ENCODE measurements around the gene DCDC1. TPM values are rescaled to one million over a fixed set of nuclear protein-coding genes. Genes with fewer than 3 reads are reported as not detected.

DCDC1 gene, protein sequence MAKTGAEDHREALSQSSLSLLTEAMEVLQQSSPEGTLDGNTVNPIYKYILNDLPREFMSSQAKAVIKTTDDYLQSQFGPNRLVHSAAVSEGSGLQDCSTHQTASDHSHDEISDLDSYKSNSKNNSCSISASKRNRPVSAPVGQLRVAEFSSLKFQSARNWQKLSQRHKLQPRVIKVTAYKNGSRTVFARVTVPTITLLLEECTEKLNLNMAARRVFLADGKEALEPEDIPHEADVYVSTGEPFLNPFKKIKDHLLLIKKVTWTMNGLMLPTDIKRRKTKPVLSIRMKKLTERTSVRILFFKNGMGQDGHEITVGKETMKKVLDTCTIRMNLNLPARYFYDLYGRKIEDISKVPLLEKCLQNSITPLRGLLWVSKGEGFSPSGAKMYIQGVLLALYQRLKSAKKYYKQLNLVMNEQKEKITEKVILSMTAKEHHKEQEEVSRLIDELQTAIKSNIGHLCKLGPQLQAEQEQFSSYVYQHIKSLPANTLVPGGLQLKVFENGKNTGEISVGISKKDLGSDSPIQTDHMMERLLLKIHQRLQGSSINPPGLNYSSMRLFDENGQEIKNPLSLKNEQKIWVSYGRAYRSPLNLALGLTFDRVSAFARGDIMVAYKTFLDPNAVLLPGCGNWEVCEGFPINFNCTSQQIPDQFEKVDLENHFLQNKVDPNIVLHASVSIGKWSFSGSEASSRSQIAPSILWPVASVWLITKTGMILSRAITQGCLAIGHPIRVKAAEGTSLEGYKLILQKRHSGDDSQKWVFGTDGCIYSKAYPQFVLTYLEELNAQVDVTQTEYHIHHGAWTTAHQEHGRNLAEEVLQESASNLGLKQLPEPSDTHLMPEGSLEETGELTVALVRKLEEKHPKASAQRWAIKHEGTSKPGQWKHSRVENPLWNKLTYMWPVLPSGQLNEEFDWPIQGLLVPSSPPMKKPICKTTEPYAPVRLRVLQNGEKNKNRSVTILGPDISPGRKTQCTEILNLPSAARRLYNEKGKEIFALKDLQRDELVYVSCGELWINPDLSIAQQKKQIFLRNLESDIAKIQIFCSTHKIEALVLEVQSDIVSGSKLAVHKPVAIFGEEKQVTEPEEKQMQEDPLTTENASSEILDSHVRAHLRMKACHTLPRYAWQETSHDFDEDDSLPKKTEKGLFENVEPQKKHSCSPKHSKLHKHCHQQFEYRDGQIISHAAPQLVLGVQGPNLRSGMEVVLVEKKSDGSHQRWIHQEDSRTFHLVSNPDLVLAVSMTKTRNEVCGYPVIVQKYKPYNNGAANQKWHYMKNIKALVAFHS (N-terminal part only)
- under 0.01 TPM in 2 replicates for total RNA-seq

DNA sequence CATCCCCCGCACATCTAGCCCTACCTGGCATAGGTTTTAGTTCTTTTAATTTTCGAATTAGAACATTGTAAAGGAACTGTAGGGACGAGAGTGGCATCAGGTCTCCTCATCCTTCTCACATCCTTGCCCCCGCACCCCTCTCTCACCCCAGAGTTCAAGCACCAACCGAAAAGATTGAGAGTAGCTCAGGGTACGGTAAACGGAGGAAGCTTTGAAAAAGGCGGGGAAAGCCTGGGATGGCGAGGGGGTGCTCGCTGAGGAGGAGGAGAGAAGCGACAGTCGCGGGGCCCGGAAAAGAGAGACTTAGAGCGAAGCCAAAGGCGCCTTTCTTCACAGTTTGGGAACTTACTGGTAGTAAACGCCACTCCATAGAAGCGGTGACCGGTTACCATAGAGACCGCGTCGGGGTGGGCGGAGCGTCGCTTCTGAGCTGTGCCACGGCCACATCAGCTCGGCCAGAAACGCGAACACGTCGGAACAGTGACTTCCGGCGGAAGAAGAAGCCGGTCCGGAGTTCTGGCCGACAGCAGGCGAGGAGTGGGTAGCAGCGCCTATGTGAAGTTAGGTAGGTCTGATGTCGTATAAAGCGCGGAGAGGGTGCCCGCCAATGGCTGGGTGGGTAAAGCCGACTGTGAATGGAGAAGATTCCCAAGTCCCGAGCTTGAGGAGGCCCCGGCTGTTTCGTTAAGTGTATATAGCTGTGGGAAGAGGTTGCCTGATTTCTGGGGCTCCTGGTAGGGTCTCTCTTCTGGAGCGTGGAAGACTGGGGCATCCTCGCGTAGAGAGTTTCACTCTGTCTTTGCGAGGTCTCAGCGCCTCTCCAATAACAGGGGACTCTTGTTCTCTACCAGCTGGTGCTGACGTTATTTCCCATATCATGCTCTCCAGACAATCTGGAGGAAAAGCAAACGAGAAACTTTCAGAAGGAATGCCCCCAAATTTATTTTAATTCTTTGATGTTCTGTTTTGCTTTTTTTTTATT lies at the start of gene DCDC1, which contains the start of gene DNAJC24:
DCDC1 (minus strand) TSS at position 392 of the 982 bp plus-strand sequence. CDS start 41,459 bp downstream, outside the sequence.
DNAJC24 (plus strand) TSS at position 513 of the 982 bp plus-strand sequence. CDS start 889 bp downstream, outside the sequence.
- peak; percentile 88 to 94 for DNase-seq (ENCODE audit: low read depth in 2 of 2)

DNA sequence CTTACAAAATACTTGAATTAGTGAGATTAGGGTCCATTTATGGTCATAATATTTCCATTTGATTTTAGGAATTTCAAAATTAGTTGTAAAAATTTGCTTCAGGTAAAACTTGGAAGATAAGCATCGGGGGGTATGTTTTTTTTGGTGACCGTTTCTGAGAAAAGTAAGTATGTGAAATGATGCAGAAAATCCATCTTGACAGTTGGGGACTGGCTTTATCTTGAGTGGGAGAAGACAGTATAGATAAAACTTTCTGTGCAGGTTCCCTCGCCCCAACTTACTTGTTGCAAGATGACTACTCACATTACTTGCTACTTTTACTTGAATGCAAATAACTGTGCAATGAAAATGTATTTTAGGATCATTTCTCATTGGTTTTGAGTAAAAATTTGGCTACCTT lies 49.6 kb upstream of the DCDC1 start:
- no peak for DNase-seq (ENCODE audit: low read depth in 2 of 2)

DNA sequence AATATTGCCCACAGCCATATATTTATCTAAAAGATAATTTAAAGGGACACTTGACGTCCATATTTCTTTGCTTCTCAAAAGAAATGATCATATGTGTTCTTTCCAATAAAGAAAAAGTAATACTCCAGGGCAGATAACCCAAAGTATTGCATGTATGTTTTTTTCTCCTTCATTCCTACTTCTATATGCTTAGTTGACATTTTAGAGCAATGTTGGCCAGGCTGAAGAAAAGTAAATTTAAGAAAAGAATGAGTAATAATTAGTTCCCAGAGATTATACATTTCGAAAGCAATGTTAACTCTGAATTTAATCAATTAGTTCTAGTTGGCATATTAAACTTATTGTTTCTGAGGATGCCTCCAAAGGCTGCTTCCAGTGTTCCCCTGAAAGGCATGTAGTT lies 48.3 kb upstream of the DCDC1 start:
- no peak for DNase-seq (ENCODE audit: low read depth in 2 of 2)

DNA sequence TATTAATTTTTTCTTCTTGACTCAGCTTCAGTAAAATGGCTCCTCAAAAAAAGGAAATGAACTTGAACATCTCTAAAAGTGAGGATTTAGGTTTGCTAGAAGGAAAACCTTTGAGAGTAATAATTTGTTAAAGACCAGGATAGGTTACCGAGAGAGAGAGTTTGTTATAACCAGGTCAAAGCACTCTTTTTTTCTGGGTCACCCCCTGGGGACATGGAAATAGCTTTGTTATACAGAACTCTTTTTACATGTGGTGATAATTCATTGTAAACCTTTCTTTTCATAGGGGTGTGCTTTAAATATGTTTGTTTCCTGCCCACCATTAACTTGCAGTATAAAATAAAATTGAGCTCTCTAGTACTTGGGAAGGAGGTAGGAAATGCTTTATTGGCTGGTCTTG lies 47.8 kb upstream of the DCDC1 start:
- no peak for DNase-seq (ENCODE audit: low read depth in 2 of 2)

DNA sequence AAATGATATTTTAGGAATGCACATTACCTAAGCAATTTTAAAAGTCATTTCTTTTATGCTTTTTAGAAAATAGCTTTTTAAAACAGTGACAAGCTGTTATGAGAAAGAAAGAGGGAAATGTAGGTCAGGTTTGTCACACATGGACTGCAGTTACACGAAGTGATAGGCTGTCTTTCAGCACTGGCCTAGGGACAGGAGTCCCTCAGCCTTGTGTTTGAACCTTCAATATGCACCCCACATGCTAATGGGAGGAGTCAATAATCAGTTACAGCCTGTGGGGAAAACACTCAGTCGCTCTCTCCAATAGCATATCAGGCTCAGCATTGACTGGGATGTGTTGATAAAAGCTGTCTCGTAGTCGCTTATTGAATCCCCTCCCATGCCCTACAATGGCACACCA lies 45.9 kb upstream of the DCDC1 start:
- DNase-seq (ENCODE audit: low read depth in 2 of 2) = no peak

DNA sequence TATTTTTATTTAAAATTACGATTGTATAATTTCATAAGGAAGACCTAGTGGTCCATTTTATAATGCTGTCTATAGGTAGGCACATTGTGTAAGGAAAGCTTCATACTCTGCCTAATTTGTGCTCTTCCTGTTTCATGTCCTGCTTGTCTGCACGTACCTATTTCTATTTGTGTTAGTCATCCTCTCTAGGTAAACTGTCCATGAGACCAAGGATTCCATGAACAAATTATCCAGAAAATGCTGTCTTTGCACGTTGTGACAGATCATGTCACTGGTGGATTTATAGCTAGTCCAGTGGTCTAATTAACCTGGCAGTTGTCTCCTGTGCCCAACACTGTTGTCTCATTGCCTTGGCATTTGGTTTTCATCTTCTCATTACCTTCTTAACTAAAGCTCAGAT lies 44.8 kb upstream of the DCDC1 start:
- no peak for DNase-seq (ENCODE audit: low read depth in 2 of 2)

DNA sequence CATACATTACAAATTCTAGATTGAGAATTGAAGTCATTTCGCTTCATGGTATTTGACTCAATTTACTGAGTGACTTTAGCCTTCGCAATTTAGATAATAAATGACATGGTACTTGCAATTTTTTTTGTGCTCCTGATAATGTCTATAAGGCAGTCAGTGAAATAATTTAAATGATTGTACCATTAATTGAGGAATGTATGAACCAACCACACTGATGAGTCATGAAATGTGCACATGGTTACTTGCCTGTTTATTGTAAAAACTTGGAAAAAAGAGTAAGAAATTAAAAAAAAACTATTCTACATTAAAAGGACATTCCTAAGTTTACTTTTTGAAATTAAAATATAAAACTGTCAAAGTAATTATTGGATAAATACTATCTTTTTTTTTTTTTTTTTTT lies 43.4 kb upstream of the DCDC1 start:
- no peak for DNase-seq (ENCODE audit: low read depth in 2 of 2)

DNA sequence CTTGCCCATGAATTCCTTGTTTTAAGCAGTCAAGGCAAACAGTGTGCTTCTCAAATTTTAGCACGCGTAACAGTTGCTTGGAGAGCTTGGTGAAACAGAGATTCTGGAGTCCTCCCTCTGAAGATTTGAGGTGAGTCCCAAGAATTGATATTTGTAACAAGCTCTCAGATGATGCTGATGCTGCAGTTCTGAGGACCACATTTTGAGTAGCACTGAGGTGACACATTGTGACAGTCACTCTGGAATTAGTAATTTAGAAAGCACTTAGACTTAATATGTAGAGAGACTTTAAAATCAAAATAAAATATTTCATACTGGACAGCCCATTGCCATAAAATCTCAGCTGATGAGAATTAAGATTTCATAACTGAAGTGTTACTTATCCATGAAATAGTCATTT lies 38.7 kb upstream of the DCDC1 start:
- DNase-seq (ENCODE audit: low read depth in 2 of 2) = no peak

DNA sequence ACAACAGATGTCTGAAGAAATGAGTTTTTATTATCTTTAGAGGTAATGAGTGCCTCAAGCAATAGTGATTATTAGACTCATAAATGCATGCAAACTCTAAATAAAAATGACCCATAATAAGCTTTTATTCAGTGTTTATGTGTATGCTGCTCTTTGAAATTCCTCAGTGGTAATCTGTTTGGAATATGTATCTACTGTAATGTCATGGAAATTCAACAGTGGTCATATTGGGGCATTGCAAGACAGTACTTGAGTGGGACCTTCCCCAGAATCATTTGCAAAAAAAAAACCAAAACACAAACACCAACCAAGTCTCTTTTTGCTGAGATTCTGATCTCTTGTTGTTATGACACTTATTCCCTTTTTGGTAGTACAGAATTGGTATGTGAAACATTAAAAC lies 35.1 kb upstream of the DCDC1 start:
- DNase-seq (ENCODE audit: low read depth in 2 of 2) = no peak

DNA sequence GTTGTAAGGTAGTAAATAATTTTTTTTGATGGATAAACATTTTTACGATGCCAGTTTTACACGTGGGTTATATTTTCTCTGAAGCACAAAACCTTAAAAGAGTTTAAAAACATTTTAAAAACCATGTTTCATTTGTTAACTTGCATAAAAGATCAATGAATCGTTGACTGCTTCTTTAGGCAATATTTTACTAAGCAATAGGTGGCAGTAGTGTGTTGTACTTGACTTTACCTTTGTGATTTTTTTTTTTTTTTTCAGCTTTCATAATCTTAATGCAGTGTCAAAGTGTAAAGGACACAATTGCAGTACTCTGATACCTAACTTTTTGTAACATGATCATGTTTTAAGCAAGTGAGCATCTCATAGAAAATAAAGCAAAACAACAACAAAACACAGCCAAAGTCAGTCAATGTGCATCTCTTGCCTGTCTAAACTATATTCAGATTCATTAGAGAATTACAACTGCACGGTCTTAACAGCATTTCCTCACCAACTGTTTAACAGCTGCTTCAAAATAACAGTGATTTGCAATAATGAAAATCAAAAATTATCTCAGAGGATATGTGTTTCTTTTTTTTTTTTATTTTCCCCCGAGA lies 27.8 kb upstream of the DCDC1 start:
- DNase-seq (ENCODE audit: low read depth in 2 of 2) = peak; percentile 16 to 24

DNA sequence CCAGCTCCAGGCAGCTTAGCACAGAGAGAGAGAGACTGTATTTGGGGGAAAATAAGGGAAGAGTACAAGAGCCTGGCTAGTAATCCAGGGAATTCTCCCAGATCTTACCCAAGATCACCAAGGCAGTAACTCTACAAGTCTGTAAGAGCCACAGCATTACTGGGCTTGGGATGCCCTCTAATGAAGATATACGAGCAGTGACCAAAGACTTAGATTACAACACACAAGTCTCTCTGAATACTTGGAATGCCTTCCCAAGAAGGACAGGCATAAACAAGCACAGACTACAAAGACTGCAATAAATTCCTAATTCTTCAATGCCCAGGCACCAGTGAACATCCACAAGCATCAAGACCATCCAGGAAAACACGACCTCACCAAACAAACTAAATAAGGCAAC lies 17.8 kb upstream of the DCDC1 start:
- no peak for DNase-seq (ENCODE audit: low read depth in 2 of 2)

DNA sequence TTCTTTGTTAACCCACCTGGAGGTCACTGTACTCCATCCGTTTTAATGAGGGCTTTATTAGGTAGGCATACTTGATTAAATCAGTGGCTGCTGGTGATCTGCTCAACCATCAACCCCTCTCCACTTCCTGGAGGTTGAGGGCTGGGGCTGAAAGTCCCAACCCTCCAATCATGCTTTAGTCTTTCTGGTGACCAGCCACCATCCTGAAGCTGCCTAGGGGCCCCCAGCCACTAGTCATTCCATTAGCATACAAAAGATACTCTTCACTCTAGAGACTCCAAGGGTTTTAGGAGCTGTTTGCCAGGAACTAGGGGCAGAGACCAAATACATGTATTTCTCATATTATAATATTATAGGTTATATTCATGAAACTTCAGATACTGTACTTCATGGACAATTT lies 13.6 kb upstream of the DCDC1 start:
- no peak for DNase-seq (ENCODE audit: low read depth in 2 of 2)

DNA sequence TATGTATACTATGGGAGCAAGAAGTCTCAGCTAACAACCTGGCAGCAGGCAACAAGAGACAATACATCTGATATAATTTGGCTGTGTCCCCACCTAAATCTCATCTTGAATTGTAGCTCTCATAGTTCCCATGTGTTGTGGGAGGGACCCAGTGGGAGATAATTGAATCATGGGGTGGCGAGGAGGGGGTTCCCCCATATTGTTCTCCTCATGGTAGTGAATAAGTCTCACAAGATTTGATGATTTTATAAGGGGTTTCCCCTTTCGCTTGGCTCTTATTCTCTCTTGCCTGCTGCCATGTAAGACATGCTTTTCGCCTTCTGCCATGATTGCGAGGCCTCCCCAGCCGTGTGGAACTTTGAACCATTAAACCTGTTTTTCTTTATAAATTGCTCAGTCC lies 6.3 kb upstream of the DCDC1 start:
- no peak for DNase-seq (ENCODE audit: low read depth in 2 of 2)

DNA sequence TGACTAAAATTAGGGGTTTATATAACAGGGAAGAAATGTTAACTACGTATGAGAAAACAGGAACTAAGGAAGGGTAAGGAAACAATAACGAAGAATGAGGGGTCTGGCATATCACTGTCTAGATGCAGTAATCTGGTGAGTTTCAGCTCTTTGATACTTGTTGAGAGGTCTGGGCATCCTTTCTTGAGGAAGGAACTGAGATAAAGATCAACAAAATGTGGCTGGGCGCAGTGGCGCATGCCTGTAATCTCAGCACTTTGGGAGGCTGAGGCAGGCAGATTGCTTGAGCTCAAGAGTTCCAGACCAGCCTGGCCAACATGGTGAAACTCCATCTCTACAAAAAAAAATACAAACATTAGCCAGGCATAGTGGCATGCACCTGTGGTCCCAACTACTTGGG lies 2.7 kb downstream of the DCDC1 start:
- no peak for DNase-seq (ENCODE audit: low read depth in 2 of 2)

DNA sequence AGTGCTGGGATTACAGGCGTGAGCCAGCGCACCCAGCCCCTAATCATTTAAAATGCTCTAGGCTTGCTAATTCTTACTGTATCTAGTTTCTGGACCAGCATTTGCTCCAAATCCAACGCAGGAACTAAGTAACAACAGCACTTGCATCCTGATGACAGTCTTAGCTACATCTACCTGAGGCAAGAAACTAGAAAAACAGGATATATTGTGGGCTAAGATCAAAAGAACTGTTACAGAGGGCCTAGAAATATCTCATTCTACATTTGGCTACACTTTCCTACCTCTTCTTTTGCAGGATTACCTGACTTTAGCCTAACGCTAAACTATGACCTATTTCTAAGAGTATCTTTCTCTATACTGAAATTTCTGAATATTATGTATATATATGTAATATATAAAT lies 7.8 kb downstream of the DCDC1 start:
- no peak for DNase-seq (ENCODE audit: low read depth in 2 of 2)

DNA sequence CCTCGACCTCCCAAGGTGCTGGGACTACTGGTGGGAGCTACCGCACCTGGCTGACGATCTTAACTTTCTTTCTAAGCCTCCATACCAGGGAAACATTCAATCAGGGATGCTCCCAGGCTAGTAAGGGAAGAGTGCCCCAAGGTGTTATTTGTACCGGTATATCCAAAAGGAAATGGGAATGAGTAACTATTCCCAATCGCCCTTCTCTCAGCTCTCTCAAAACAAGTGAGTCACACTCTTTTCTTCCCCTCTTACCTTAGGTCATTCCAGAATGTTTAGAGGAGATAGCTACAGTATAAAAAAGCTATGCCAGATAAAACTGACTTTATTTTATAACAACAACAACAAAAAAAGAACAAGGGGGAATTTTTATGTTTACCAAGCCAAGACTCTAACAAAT lies 13.7 kb downstream of the DCDC1 start:
- peak in 1 of 2 donors; percentile 4 for DNase-seq (ENCODE audit: low read depth in 2 of 2)

DNA sequence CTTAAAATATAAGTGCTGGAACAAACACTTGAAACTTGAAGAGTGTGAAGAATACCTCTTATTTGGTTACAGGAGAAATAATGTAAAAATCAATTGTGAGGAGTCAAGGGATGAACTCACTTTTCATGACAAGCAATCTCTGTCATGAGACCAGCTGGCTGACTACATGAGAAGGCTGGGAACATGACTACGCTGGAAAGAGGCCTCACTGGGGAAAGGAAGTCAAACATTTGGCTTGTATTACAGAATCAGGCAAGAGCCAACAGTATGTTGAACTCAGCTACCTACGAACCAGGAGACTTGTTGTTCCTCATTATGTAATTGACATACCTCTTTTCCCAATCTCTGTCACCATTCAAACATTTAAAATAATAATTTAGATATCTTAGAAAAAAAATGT lies 14.4 kb downstream of the DCDC1 start:
- no peak for DNase-seq (ENCODE audit: low read depth in 2 of 2)

DNA sequence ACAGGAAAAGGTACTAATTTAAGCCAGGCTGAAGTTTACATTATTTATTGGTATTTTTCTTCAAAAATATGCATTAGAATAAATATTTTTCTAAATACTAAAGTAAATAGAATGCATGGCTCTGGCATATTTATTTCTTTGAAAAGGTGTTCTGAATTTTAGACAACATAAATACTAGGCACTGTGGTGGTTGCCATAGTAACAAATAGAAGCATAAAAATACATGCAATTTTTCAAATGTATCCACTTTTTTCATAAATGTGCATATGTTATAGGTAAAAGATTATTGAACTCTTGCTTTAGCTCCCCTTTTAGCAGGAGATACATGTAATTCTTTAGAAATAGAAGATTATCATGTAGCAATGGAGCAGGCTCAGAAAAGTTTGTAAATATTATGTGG lies 18.4 kb downstream of the DCDC1 start:
- DNase-seq (ENCODE audit: low read depth in 2 of 2) = no peak

DNA sequence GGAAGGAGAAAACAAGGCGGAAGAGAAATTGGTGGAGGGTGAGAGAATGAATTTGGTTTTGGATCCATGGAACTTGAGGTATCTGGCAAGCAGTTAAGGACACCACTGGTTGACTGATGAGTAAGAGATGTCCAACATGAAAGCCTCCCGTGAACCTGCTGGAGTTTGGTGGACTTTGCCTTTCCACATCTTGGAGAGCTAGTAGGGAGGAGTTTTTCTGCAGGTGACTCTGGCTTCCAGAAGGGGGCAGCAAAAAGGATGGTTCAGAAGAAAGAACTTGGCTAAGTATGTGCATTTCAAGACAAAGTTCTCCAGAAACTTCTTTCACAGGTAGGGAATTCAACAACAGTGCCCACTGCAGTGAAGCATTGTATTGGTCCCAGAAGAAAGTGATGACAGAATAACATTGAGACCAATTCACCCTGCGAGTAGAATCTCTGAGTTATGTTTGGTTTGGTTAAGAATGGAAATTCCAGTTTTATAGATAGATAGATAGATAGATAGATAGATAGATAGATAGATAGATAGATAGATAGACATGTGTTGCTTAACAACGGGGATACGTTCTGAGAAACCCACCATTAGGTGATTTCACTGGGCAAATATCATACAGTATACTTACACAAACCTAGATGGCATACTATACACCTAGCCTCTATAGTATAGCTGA lies 28.5 kb downstream of the DCDC1 start:
- DNase-seq (ENCODE audit: low read depth in 2 of 2) = peak in 1 of 2 donors; percentile 50

DNA sequence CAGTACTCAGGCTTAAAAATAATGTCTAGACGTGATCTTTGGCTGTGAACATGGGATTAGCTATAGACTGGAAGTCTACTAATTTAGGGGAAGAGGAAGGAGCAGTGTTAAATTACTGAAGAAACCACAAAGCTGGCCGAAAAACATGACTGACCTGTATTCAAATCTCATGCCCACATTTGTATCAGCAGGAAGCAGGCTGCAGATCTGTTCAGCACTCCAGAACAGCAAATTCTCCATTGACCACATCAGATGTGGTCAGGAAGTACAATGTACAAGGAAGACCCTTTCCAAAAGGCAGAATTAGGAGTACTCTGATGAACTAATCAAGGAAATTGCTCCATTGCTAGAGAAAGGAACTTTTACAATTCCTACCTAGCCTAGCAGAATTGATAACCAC lies 31.7 kb downstream of the DCDC1 start:
- no peak for DNase-seq (ENCODE audit: low read depth in 2 of 2)
